Adipose tissue (tissue), 3 donors: ENCODE data around the gene ADK. TPM values are rescaled to one million over a fixed set of nuclear protein-coding genes. Genes with fewer than 3 reads are reported as not detected.
"Not testable (repeated sequence)": the region's sequence is repeated elsewhere in the genome, so short reads cannot be mapped to it uniquely, and the experiment has no call there.

Experiments used
- H3K27ac ChIP-seq: one replicate; pipeline ENCODE4 v1.5.1; 2013; ENCODE audit warnings: low read depth, low read length
- WGBS, 3 donors: extraction: QIAGEN DNeasy Blood & Tissue Kit; methylation state at CpG; one replicate each; pipeline ENCODE4 v1.1.7; 2013; 5-methylcytosine and 5-hydroxymethylcytosine counted together
- polyA plus RNA-seq, 3 donors: library from polyadenylated mRNA; stranded (reverse); fragments of 200-250 nt; gene quantifications; one replicate each; pipeline ENCODE4 v1.2.3, GENCODE V29; 2013
- donor health status: healthy with polysubstance abuse.
- donor health status: Bipolar disorder and iron deficiency.
- donor health status: healthy.

The ADK gene
- polyA plus RNA-seq, 3 donors: 10.9 to 28.3 (median 17.9) TPM

- WGBS, 3 donors: 93 to 95% (median 95%) methylated on average over 5 of the region's 5 CpGs
- no peak overlapping the region for H3K27ac ChIP-seq
These were observed 13.0 kb upstream of the ADK start for GRCh38 chr10:74137992-74138391.

GRCh38 chr10:74138596-74138995 is 12.4 kb upstream of the ADK start:
- H3K27ac ChIP-seq: not testable (repeated sequence)
- WGBS, 3 donors: 76 to 97% (median 81%) methylated on average over 5 of the region's 5 CpGs

- H3K27ac ChIP-seq: no peak overlapping the region
- 94 to 96% (median 95%) methylated on average over 18 of the region's 18 CpGs for WGBS, 3 donors
These were observed 11.0 kb upstream of the ADK start for GRCh38 chr10:74139981-74140380.

GRCh38 chr10:74140553-74140952 is 10.5 kb upstream of the ADK start:
- 27 to 57% (median 53%) methylated on average over 2 of the region's 2 CpGs for WGBS, 3 donors
- H3K27ac ChIP-seq: no peak overlapping the region

GRCh38 chr10:74145133-74145532 is 5.9 kb upstream of the ADK start:
- WGBS, 3 donors: 13 to 32% (median 20%) methylated on average over 2 of the region's 2 CpGs
- no peak overlapping the region for H3K27ac ChIP-seq

- not testable (repeated sequence) for H3K27ac ChIP-seq
- WGBS, 3 donors: 97 to 99% (median 98%) methylated on average over 10 of the region's 10 CpGs
These were observed 4.0 kb upstream of the ADK start for GRCh38 chr10:74146980-74147379.

GRCh38 chr10:74150204-74150989 is 624 bp upstream of the ADK start, which contains the start of gene AP3M1:
Gene AP3M1, minus strand, starts transcription at chr10:74150828. Its CDS starts 12,449 bp downstream, at chr10:74138379.
- WGBS, 3 donors: 0% methylated on average over 32 of the region's 32 CpGs

GRCh38 chr10:74151879-74152722 is 1.1 kb downstream of the ADK start:
- 8 to 29% (median 25%) methylated on average over 5 of the region's 5 CpGs for WGBS, 3 donors
- no peak overlapping the region for H3K27ac ChIP-seq

More at GRCh38 chr10:74150204-74150989, 624 bp upstream of the ADK start, which contains the start of gene AP3M1:
- H3K27ac ChIP-seq: no peak within 1 kb of the TSS

GRCh38 chr10:74153123-74153522 is 2.1 kb downstream of the ADK start:
- no peak overlapping the region for H3K27ac ChIP-seq
- 48 to 64% (median 51%) methylated on average over 4 of the region's 4 CpGs for WGBS, 3 donors

- WGBS, 3 donors: 56 to 78% (median 66%) methylated on average over 4 of the region's 4 CpGs
- H3K27ac ChIP-seq: no peak overlapping the region
These were observed 2.7 kb downstream of the ADK start for GRCh38 chr10:74153676-74154075.

GRCh38 chr10:74156919-74157289 is 5.9 kb downstream of the ADK start:
- H3K27ac ChIP-seq: no peak overlapping the region
- 9 to 28% (median 22%) methylated on average over 2 of the region's 2 CpGs for WGBS, 3 donors

- 95 to 100% (median 99%) methylated on average over 3 of the region's 3 CpGs for WGBS, 3 donors
- H3K27ac ChIP-seq: no peak overlapping the region
These were observed 9.0 kb downstream of the ADK start for GRCh38 chr10:74160013-74160412.

GRCh38 chr10:74163319-74164068 is 12.5 kb downstream of the ADK start:
- 65 to 76% (median 69%) methylated on average over 3 of the region's 3 CpGs for WGBS, 3 donors

GRCh38 chr10:74164716-74165529 is 13.9 kb downstream of the ADK start:
- no peak overlapping the region for H3K27ac ChIP-seq
- WGBS, 3 donors: 58 to 69% (median 64%) methylated on average over 6 of the region's 6 CpGs

More at GRCh38 chr10:74163319-74164068, 12.5 kb downstream of the ADK start:
- H3K27ac ChIP-seq: no peak overlapping the region

- WGBS, 3 donors: 58 to 65% (median 62%) methylated on average over 2 of the region's 2 CpGs
- H3K27ac ChIP-seq: no peak overlapping the region
These were observed 14.5 kb downstream of the ADK start for GRCh38 chr10:74165530-74165901.

- 53 to 67% (median 58%) methylated on average over 1 of the region's 1 CpG for whole genome bisulfite sequencing, 3 donors
These were observed 16.4 kb downstream of the ADK start for GRCh38 chr10:74167443-74167842.

GRCh38 chr10:74171625-74172024 is 20.6 kb downstream of the ADK start:
- no peak overlapping the region for H3K27ac ChIP-seq
- WGBS, 3 donors: 44 to 94% (median 92%) methylated on average over 2 of the region's 2 CpGs

More at GRCh38 chr10:74167443-74167842, 16.4 kb downstream of the ADK start:
- no peak overlapping the region for H3K27ac ChIP-seq

GRCh38 chr10:74174521-74174920 is 23.5 kb downstream of the ADK start:
- no peak overlapping the region for H3K27ac ChIP-seq
- 53 to 70% (median 70%) methylated on average over 3 of the region's 3 CpGs for WGBS, 3 donors
